ENCODE results near the gene MST1R.
"Not testable (repeated sequence)": the region's sequence is repeated elsewhere in the genome, so short reads cannot be mapped to it uniquely, and the experiment has no call there.

Gene MST1R

GRCh38 chr3:49911124-49911420, 7.4 kb upstream of the MST1R start:
- no peak for DNase-seq

DNA sequence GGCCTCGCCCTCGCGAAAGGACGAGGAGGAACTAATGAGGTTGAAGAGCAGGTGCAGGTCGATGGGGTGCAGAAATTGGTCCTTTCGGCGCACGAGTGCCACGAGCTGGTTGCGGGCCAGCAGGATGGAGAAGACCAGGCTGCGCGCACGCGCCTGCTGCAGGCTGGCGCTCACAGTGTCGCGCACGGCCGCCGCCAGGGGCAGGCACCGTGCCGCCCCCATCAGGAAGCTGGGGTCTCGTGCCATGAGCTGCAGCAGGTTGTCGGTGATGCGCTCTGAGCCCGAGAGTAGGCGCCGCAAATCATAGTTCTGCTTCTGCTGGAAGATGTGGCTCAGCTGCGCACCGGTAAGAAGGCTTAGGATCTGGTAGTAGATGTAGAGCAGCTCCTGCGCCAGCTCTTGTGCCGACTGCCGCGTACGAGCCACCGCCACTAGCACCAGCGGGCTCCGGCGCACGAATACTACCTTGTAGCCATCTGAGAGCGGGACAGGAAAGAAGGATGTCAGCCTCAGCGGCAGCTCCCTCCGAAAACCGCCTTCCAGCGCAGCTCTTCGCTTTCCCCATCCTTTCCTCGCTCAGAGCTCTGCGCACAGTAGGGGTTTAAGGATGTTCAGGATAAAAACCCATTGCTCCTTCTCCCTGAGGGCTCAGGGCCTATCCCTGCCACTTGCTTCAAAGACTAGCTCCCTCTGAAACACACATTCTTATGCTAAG, 6.9 kb upstream of the MST1R start:
- DNase-seq: no peak

DNA sequence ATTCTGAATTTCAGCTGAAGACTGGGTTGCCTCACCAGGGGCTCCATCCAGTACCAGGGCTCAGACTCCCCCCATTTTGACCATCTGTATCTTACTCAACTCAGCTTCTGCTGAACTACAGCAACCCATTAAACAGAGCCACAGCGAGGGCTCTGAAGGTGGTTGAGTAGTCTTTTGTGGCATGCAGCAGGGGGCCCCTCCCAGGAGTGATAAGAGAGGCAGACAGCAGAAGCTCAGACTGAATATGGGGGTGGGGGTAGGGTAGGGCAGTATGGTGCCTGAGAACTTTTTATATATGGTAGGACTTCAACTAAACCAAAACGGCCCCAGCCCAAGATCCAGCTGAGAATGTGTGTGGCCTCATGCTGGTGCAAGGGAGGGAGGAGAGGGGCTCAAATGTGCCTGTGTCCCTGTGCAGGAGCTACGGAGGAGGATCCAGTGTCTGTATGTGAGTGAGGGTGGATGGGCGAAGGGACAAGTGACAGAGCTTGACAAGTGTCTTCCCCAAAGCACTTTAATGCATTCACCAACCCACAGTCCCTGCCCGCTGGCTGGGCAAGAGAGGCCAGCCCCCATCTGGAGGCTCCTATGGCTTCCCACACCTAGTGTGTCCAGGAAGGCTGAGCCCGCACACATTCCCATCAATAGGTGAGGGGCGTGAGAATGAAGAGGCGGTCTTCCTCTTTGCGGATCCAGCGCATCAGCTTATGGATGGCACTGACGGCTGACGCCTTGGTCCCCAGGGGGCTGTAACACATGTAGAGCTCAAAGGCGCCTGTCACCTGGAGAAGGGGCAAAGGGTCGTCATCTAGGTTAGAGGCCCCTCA, 4.9 kb upstream of the MST1R start:
- no peak for DNase-seq

GRCh38 chr3:49906073-49906743, 2.5 kb upstream of the MST1R start:
- peak; percentile 10 to 46 (median 17) for DNase-seq

DNA sequence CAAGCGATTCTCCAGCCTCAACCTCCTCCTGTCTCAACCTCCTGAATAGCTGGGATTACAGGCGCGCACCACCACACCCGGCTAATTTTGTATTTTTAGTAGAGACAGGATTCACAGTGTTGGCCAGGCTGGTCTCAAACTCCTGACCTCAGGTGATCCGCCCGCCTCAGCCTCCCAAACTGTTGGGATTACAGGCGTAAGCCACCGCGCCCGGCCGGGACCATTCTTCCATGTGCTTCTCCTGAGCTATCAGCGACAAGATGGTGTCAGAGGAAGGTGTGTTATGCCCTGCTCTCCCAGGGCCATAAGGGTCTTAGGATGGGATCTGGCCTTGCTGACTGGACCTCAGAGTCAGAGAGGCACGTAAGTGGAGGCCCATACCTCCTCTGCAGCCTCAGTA, 775 bp upstream of the MST1R start:
- DNase-seq: not testable (repeated sequence)

GRCh38 chr3:49902511-49903345, 945 bp downstream of the MST1R start:
- no peak for DNase-seq

DNA sequence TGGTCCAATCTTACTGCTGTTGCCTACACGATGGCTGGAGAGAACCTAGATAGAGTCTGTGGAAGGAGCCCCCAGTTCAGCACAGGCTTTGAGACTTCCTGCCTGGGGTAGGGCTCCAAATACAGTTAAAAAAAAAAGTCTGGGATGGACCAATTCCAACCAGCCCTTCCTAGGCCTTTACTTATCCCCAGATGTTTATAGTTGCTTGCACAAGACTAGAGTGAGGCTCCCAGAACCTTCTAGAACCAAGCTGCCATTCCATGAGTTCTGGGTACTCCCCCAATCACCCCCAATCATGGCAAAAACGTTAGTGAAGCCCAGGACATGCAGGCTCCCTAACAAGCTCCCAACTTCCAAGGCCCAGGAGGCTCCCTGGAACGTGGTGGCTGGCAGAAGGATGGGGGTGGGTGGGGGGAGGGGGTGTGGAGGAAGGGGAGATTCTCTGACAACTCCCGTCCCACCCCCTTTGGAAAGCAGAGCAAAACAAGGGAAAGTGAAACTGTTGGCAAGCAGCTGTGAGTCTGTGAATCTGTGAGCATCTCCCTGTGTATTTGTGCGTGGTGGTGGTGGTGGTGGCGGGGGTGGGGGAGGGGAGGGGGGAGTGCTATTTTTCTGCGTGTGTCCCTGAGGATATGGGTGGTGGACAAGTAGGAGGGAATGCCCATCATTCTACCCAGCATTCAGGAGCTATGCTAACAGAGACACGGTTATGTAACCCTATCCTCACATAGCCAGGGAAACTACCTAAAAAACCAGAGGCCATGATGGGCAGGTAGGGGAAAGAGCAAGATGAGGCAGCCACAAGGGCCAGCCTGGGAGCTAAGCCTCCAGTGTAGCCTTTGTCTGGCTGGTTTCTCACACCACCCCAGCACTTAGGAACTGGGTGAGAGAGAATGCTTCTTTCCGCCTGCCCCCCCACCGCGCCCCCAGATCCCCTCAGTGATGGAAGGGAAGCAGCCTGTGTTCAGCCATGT, 2.0 kb downstream of the MST1R start:
- no peak for DNase-seq

DNA sequence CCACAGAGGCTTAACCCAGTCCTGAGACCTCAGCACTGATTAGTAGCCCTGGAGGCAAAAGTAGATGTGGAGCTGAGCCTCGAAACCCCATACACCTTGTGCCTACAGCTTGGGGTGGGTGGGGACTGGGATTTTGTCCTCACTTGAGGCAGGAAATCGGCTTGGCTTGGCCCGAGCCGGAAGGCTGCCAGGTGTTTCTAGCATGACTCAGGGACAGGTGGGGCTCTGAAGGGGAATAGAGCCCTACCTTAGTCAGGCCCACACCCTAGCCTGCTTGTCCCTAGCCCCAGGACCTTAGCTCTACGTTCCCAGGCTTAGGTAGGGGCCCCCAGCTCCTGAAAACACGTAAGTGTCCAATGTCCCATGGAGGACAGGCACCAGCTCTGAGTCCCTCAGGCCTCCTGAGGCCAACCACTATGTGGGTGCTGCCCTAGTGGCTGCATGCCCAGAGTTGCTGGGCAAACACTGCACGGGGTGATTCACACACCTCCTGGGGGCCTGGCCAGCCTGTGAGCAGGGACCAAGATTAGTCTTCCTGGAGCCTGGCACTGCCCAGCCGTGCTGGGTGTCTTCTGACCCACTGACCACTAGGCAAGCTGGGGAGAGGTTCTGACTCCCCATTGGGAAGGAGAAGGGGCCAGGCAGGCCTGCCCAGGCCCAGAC, 3.1 kb downstream of the MST1R start:
- DNase-seq: no peak

- DNase-seq: no peak
These were observed 3.9 kb downstream of the MST1R start for GRCh38 chr3:49899815-49900214.

DNA sequence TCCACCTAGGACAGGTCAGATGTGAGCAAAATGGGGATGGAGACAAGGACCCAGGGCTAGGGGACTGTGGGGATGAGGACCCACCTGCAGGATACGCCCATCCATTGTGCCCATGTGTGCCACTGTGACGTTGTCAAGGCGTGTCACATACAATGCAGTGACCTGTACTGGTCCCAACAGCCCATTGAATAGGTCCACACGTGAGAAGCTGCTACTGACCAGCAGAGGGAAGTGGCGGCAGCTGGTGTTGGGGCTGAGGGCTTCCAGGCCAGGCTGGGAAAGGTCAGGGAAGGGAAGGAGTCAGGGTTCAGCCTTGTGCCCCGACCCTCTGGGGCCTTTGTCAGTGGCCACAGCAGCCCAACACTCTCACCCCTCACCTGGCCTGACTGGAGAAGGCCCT, 4.7 kb downstream of the MST1R start:
- no peak for DNase-seq

DNA sequence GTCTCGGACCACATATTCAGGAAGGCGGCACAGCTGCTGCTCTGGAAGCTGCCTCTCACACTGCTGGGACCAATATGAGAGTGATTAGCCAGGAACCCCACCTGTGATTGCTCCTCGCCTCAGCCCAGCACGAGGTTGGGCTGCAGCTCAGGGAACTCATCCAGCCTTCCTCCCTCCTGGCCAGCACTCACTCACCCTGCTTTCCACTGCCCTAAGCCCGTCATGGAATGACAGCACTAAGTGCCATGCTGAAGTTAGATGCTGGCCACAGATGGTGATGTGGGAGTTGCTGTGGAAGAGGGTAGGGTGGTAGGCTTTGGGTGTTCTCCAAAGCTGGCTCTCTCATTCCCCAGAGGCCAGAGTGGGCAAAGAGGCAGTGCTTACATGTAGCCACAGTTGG, 7.3 kb downstream of the MST1R start:
- no peak for DNase-seq

- no peak for DNase-seq
These were observed 7.9 kb downstream of the MST1R start for GRCh38 chr3:49895791-49896190.

- DNase-seq: no peak
These were observed 14.4 kb downstream of the MST1R start for GRCh38 chr3:49889296-49889695.

DNA sequence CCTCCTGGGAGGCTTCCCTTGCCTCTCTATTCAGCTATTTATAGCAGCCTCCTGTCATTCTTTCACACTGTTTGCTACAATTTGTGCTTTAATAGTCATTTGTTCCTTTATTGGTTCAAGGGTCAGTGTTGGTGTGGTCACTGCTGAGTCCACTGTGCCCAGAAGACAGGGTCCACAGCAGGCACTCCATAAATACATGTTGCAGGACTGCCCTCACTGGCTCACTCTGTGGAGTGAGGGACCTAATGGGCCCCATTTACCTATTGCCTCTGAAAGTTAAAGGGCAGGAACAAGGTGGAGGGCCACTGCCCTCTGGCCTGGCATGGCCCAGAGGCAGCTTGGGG, 16.8 kb downstream of the MST1R start:
- no peak for DNase-seq

DNA sequence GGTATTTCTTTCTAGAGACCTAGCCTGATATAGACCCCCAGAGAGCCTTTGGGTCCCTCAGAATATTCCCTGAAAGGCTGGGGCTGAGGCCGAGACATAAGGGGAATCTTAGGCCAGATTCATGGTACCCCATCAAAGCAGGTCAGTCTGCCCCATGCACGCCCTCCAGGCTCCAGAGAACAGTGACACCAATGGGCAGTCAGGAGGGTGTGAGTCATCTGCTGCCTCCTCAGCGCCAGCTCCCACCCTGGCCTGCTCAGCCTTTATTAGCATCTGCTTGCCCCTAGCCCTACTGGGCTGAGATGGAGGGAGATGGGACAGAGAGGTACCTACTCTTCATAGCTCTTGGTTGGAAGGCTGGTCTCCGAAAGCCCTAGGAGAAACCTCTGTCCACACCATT, 19.7 kb downstream of the MST1R start:
- no peak for DNase-seq

GRCh38 chr3:49882166-49882565, 21.5 kb downstream of the MST1R start:
- DNase-seq: no peak

DNA sequence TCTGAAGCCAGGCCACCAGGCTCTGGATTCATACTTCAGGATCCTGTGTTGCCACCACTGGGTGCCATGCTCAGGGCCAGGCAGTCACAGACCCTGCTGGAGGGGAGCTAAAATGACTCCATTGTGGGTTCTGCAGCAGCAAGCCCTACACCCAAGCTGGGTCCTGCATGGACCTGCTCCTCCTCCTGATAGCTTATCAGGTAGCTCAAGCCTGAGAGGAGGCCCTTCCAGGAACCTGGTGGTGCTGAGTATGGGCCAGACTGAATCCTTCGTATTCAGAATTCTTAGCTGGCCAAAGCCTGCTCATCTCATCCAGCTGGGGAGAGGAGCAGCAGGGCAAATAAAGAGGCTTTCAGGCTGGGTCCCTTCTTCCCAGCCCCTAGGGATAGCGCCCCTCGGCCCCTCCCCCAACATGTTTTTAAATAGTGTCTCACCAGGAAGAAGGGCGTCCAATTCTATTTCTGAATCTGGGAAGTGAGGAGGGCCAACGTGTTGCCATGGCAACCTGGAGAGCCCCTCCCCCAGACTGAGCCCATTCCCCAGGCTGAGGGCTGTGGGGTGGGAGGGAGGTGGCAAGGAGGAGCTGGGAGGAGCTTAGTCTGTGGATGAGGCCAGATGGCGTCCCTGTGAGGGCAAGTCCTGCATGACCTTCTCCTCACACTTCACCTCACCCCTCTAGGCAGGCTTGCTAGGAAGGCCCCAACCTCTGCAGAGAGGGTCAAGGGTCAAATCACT, 22.9 kb downstream of the MST1R start:
- no peak for DNase-seq

DNA sequence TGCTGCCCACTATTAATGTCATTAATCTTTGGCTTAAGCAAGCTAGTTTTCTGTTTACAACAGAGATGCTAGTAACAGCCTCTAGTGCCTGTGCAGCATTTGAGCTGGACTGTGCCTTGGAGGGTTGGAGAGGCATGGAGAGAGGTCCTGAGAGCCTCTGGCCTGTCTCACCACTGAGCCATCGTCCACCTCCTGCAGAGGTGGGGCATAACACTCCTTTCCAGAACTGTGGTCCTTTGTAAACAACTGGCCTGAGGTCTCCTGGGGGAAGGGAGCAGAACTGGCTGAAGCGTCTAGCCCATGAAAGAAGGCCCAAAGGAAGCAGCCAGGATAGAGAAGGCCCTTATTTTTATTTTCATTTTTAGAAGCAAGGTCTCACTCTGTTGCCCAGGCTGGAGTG, 24.0 kb downstream of the MST1R start:
- DNase-seq: no peak

DNA sequence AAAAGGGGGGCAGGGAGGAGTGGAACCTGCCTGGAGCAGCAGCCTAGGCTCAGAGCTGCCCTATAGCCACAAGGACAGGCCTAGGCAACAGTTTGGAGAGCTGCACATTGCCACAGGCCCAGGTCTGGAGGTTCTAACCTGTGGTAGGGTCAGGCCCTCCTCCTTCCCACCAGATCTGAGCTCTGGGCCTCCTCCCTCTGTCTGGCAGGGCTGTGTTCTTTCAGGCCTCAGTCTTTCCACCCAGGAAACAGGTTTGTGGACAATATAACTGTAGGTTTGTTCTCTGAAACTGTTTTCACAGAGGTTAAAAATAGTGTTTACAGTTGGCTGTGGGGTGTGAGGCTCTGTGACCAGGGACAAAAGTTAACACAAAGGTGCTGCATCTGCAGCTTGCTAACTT, 25.0 kb downstream of the MST1R start:
- DNase-seq: no peak

GRCh38 chr3:49877716-49878115, 26.0 kb downstream of the MST1R start:
- DNase-seq: no peak

DNA sequence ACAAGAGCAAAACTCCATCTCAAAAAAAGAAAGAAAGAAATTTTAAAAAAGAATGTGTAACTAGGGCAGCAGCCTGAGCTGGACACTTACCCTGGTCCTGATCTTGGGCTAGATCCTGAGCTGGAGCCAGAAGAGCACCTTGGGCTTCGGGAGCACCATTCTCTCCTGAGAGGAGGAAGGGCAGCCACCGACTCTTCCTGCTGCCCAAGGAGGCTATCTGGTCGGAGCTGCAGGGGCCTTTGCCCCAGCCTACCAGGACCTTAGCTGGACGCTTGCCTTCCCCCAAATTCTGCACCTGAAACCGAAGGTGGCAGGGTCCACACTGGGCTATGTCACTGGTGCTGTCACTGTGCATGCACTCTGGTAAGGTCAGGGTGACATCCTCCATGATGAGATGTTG, 27.1 kb downstream of the MST1R start:
- DNase-seq: no peak

Data from stimulated activated naive CD4-positive, alpha-beta T cell (primary cell).